Embryonic facial prominence (tissue), 1 donor: ENCODE data around the gene WFDC12.

Source experiments
- DNase-seq: peaks from one replicate; pipeline ENCODE4 v3.0.0-alpha.2; 2016; ENCODE audit errors: extremely low spot score

WFDC12 gene

DNA sequence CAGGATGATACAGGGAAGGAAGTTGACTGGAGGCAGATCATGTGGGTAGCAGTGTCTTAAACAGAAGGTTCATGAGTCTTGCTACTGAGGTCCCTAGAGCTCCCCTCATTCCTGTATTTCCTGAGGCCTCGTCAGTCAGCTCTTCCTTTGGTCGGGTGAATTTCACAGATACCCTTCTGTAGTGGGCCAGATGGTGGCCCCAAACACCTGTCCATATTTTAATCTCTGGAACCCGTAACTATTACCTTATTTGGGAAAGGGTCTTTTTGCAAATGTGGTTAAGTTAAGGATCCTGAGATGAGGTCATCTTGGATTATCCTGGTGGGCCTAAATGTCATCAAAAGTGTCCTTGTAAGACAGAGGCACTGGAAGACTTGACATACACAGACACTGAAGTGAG, 32.9 kb downstream of the WFDC12 start:
- no peak for DNase-seq

DNA sequence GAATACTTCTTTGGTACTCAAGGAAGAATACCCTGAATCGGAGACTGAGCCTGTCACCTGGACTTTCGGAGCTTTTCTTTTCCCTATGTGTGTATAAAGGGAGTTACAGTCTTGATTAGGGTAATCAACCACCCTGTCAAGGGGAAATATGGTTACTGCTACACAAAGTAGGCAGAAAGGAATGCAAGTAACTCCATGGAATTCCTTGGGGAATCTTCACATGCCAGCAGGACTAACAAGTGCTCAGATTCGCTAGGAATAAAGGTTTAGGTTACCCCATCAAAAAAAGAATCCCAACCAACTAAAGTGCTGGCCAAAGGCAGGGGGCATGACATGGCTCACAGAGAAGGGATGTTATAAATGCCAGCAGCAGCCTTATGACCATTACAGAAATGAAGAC, 33.8 kb downstream of the WFDC12 start:
- no peak for DNase-seq

DNA sequence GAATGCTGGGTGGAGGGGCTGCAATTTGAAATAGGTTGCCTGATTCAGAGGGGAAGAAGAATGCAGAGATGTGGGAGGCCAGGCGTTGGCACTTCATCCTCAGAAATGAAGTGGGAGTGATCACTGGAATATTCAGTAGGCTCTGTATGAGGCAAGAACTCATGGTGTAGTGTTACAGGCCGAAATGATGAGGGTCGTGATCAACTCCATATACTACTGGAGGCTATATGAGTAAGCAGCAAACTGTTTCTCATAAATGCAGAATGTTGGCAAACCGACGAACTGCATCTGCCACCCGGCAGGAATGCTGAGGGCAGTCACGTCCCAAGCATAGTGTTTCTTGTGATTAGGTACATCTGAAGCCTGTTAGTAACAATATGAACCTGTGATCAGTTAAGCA, 36.0 kb downstream of the WFDC12 start:
- DNase-seq = peak; percentile 48

DNA sequence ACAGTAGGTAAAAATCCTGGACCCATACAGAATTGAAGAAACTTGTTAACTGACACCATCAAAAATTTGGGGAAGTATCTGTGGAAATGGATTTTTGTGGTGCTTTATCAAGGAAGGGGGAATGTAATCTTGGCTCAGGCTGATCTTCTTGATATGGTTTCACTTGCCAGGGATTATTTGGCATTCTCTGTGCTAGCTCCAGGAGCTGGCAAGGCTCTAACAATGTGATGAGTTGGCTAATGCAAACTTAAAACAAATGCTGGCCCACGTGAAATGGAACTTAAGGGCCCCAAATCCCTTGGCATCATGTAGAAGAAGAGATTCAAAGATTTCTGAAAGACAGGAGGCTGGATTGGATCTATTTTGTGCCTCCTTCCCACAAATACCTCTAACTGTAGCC, 36.5 kb downstream of the WFDC12 start:
- DNase-seq = no peak

DNA sequence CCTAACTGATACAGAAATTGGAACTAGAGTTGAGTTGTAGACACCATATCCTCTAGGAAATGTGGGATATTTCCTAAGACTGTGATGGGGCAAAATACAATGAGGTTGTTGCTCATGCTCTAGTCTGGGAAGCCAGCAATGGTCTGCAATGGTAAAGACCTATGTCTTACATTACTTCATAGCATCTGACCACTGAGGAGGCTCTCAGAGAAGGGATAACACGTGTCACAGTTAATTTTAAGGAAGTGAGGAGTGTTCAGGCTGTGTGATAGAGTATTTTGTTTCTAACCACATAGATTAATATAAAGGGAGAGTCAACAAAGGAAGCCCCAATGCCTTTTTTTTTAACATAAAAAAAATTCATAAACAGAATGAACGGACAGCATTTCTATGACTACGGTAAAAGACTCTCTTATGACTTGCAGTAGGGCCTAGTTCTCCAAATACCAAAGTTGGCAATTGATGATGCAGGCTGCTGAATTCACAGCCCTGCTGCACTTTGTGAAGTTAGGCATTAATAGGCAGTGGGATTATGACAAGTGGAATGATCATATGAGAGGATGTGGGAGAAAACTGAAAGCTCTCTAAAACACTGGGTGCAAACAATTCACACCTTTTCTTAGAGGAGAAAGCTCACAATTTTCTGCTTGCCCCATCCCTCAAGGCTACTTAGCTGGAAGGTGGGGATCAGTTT, 37.0 kb downstream of the WFDC12 start:
- DNase-seq = no peak

DNA sequence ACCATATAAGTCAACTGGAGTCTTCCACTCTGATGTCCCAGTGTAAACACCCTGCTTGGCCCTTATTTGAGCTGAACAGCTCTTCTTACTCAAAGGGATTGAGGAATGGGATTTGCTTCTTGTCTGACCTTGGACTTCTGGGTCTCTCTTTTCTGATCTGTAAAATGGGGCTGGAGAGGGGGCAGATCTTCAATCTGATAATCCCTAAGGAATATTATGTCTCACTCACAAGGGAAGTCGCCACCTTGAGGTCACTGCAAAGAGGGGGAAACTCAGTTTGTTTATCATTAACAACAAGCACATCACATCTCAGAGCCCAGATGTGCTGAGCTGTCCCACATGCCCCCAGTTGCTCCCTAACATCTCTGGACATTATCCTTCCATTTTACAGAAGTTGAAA, 38.4 kb downstream of the WFDC12 start:
- DNase-seq = no peak

GRCh38 chr20:45085289-45085688, 39.0 kb downstream of the WFDC12 start:
- DNase-seq = no peak

DNA sequence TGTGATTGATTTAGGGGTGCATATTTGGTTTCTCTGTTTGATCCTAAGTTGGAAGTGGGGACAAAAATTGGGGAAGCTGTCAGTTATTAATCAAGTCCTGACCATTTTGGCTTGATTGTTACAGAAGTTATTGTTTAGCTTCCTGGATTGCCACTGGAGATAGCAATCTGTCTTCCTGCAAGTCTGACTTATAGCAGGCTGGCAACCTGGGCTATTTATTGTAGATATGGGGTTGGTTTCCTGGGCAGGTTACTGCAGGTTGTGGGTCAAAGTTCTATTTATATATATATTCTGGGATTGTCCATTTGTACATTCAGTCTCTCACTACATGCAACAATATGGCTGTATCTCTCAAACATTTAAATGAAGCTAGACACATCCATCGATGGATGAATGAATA, 41.1 kb downstream of the WFDC12 start:
- no peak for DNase-seq

- no peak for DNase-seq
These were observed 41.8 kb downstream of the WFDC12 start for GRCh38 chr20:45082468-45082867.

- DNase-seq = no peak
These were observed 43.2 kb downstream of the WFDC12 start for GRCh38 chr20:45080867-45081624.

GRCh38 chr20:45077559-45077958, 46.7 kb downstream of the WFDC12 start:
- DNase-seq = no peak
